HepG2 (cell line): ENCODE results near the gene IRAK2. TPM values are rescaled to one million over a fixed set of nuclear protein-coding genes. Genes with fewer than 3 reads are reported as not detected.

Experiments
- CHD4 ChIP-seq: fragments of 200-600 bp; sonication (generic); IDR thresholded peaks from 2 replicates; pipeline ENCODE4 v1.7.0; 2017; ENCODE audit warnings: mild to moderate bottlenecking, low read length, borderline replicate concordance
- EP300 ChIP-seq, 3 experiments: sonication (generic) in 1 of 3; formaldehyde crosslinking in 1 of 3; IDR thresholded peaks; 2 replicates each; pipeline versions ENCODE4 v1.5.1 to v1.6.1; 2011 to 2020; ENCODE audit warnings: low read depth in 2 of 3, low read length in 2 of 3, borderline replicate concordance in 1 of 3, improper control_type of control experiment in 1 of 3, mild to moderate bottlenecking in 1 of 3, missing genetic modification reagents in 1 of 3, moderate library complexity in 1 of 3
- ETV6 ChIP-seq: sonication (generic); formaldehyde crosslinking; conservative IDR thresholded peaks from 2 replicates; pipeline ENCODE4 v1.4.0; 2020; ENCODE audit warnings: missing genetic modification reagents
- MZF1 ChIP-seq: sonication (generic); formaldehyde crosslinking; IDR thresholded peaks from 2 replicates; pipeline ENCODE4 v1.8.1; 2023; ENCODE audit warnings: mild to moderate bottlenecking, missing genetic modification reagents, borderline replicate concordance
- PRPF4 ChIP-seq: fragments of 200-400 bp; formaldehyde crosslinking; IDR thresholded peaks from 2 replicates; pipeline ENCODE4 v1.6.1; 2016; ENCODE audit warnings: low read length, low read depth; ENCODE audit not compliant: poor library complexity, severe bottlenecking
- SAP130 ChIP-seq: IDR thresholded peaks from 2 replicates; pipeline ENCODE4 v1.6.1; 2016; ENCODE audit warnings: low read depth
- SMARCC2 ChIP-seq: fragments of 450-650 bp; IDR thresholded peaks from 2 replicates; pipeline ENCODE4 v1.6.1; 2017; ENCODE audit warnings: antibody characterized with exemption, mild to moderate bottlenecking
- XRCC5 ChIP-seq: fragments of 200-400 bp; formaldehyde crosslinking; optimal IDR thresholded peaks from 2 replicates; pipeline ENCODE3; 2017; ENCODE audit warnings: mild to moderate bottlenecking, low read length
- ZC3H13 ChIP-seq: sonication (generic); formaldehyde crosslinking; IDR thresholded peaks from 2 replicates; pipeline ENCODE4 v1.8.1; 2023; ENCODE audit warnings: mild to moderate bottlenecking, missing genetic modification reagents, moderate library complexity
- ZFP90 ChIP-seq: sonication (generic); formaldehyde crosslinking; IDR thresholded peaks from 2 replicates; pipeline ENCODE4 v1.8.0; 2022; ENCODE audit warnings: missing genetic modification reagents, mild to moderate bottlenecking, inconsistent platforms, borderline replicate concordance
- ZMAT3 ChIP-seq: sonication (generic); formaldehyde crosslinking; conservative IDR thresholded peaks from 2 replicates; pipeline ENCODE4 v1.7.0; 2021; ENCODE audit warnings: missing genetic modification reagents
- ZNF17 ChIP-seq: sonication (generic); formaldehyde crosslinking; IDR thresholded peaks from 2 replicates; pipeline ENCODE4 v1.5.0; 2020; ENCODE audit warnings: mild to moderate bottlenecking, missing genetic modification reagents
- ZNF724P ChIP-seq: sonication (generic); formaldehyde crosslinking; IDR thresholded peaks from 2 replicates; pipeline ENCODE4 v1.8.0; 2022; ENCODE audit warnings: missing genetic modification reagents, borderline replicate concordance
- ZNF766 ChIP-seq: sonication (generic); formaldehyde crosslinking; IDR thresholded peaks from 2 replicates; pipeline ENCODE4 v1.5.0; 2020; ENCODE audit warnings: missing genetic modification reagents, borderline replicate concordance
- ZSCAN30 ChIP-seq: sonication (generic); formaldehyde crosslinking; IDR thresholded peaks from 2 replicates; pipeline ENCODE4 v1.5.0; 2020; ENCODE audit warnings: mild to moderate bottlenecking, missing genetic modification reagents
- polyA plus RNA-seq, 8 experiments: library from polyadenylated mRNA; depleted of rRNA in 3 of 8; stranded (reverse) in 7 of 8; unstranded in 1 of 8; fragments of >200 nt; fragmentation: Illumina TruSeq in 4 of 8; extraction: Trizol in 4 of 8; gene quantifications; 2 replicates each; pipeline versions ENCODE4 v1.2.1 to v1.2.3, GENCODE V29; 2011 to 2016; ENCODE audit warnings: low read depth in 4 of 8, missing spikeins in 1 of 8, mixed read lengths in 1 of 8; ENCODE audit not compliant: insufficient read depth in 1 of 8
- total RNA-seq, 5 experiments: library from RNA; depleted of rRNA; stranded (reverse); fragments of >200 nt; fragmentation: Illumina TruSeq; extraction: Trizol; gene quantifications; 2 replicates each; pipeline ENCODE4 v1.2.3, GENCODE V29; 2016; ENCODE audit warnings: low read depth in 1 of 5
- TF ChIP-seq, protein P1 (sequence below): IDR thresholded peaks from 2 replicates; pipeline ENCODE4 v1.6.1; 2012; ENCODE audit warnings: low read depth, low read length, improper control_type of control experiment
- TF ChIP-seq, protein P2 (sequence below): sonication (generic); formaldehyde crosslinking; IDR thresholded peaks from 2 replicates; pipeline ENCODE4 v1.4.0; 2020; ENCODE audit warnings: mild to moderate bottlenecking, missing genetic modification reagents
- TF ChIP-seq, protein P3 (sequence below): sonication (generic); formaldehyde crosslinking; IDR thresholded peaks from 2 replicates; pipeline ENCODE4 v1.9.0; 2021; ENCODE audit warnings: missing genetic modification reagents, mild to moderate bottlenecking, borderline replicate concordance
- TF ChIP-seq, protein P4 (sequence below): sonication (generic); formaldehyde crosslinking; IDR thresholded peaks from 2 replicates; pipeline ENCODE4 v1.4.0; 2020; ENCODE audit warnings: missing genetic modification reagents
- TF ChIP-seq, protein P5 (sequence below): sonication (generic); formaldehyde crosslinking; IDR thresholded peaks from 2 replicates; pipeline ENCODE4 v1.5.1; 2020; ENCODE audit warnings: missing genetic modification reagents, mild to moderate bottlenecking, borderline replicate concordance

Gene IRAK2
- total and polyA plus RNA-seq, 2 of the 13 experiments (the other 11 are each of a cell fraction or from before 2014, with no cell fraction given) = 13.1 to 23.3 TPM

DNA sequence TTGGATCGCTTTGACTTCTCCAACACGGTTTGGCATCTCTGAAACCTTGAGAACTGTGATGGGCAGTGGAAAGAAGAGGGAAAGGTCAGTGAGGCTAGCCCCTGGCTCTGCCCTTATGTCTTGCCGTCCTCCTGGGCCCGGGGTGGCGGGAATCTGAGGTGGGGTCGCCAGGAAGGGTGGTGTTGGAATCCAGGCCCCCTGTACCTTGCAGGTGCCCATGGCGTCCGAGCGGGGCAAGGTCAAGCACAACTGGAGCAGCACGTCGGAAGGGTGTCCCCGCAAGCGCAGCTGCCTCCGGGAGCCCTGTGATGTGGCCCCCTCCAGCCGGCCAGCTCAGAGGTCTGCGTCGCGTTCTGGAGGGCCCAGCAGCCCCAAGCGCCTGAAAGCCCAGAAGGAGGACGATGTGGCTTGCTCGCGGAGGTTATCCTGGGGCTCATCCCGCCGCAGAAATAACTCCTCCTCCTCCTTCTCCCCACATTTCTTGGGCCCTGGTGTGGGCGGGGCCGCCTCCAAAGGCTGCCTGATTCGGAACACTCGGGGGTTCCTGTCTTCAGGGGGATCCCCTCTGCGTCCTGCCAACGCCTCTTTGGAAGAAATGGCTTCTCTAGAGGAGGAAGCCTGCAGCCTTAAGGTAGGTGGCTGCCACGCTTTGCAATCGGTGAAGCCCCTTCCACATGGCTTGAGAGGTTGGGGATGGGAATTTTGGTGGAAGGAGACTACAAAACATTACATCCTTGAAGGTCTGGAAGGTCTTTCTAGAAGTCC, 84.4 kb downstream of the IRAK2 start (continued):
- TF ChIP-seq, protein P1, sequence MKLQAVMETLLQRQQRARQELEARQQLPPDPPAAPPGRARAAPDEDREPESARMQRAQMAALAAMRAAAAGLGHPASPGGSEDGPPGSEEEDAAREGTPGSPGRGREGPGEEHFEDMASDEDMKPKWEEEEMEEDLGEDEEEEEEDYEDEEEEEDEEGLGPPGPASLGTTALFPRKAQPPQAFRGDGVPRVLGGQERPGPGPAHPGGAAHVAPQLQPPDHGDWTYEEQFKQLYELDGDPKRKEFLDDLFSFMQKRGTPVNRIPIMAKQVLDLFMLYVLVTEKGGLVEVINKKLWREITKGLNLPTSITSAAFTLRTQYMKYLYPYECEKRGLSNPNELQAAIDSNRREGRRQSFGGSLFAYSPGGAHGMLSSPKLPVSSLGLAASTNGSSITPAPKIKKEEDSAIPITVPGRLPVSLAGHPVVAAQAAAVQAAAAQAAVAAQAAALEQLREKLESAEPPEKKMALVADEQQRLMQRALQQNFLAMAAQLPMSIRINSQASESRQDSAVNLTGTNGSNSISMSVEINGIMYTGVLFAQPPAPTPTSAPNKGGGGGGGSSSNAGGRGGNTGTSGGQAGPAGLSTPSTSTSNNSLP = no peak
- no peak for TF ChIP-seq SAP130 (CRISPR knock-in tag)
- no peak for TF ChIP-seq ZFP90 (CRISPR knock-in tag)
- TF ChIP-seq, protein P2, sequence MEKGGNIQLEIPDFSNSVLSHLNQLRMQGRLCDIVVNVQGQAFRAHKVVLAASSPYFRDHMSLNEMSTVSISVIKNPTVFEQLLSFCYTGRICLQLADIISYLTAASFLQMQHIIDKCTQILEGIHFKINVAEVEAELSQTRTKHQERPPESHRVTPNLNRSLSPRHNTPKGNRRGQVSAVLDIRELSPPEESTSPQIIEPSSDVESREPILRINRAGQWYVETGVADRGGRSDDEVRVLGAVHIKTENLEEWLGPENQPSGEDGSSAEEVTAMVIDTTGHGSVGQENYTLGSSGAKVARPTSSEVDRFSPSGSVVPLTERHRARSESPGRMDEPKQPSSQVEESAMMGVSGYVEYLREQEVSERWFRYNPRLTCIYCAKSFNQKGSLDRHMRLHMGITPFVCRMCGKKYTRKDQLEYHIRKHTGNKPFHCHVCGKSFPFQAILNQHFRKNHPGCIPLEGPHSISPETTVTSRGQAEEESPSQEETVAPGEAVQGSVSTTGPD (CRISPR knock-in tag) = 0 out of 2 replicates have a peak, but pooled peaks have one; percentile 4
- TF ChIP-seq, protein P3, sequence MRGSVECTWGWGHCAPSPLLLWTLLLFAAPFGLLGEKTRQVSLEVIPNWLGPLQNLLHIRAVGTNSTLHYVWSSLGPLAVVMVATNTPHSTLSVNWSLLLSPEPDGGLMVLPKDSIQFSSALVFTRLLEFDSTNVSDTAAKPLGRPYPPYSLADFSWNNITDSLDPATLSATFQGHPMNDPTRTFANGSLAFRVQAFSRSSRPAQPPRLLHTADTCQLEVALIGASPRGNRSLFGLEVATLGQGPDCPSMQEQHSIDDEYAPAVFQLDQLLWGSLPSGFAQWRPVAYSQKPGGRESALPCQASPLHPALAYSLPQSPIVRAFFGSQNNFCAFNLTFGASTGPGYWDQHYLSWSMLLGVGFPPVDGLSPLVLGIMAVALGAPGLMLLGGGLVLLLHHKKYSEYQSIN (CRISPR knock-in tag) = no peak
- TF ChIP-seq, protein P4, sequence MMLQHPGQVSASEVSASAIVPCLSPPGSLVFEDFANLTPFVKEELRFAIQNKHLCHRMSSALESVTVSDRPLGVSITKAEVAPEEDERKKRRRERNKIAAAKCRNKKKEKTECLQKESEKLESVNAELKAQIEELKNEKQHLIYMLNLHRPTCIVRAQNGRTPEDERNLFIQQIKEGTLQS (CRISPR knock-in tag) = no peak
- no peak for TF ChIP-seq ZNF17 (CRISPR knock-in tag)
- TF ChIP-seq CHD4 = no peak
- no peak for TF ChIP-seq MZF1 (CRISPR knock-in tag)
- TF ChIP-seq SMARCC2 = no peak
- TF ChIP-seq XRCC5 = no peak
- no peak for TF ChIP-seq ZC3H13 (CRISPR knock-in tag)
- TF ChIP-seq ETV6 = no peak
- no peak for TF ChIP-seq PRPF4
- 0 out of 2 replicates have a peak, but pooled peaks have one; percentile 35 for TF ChIP-seq ZMAT3 (CRISPR knock-in tag)
- TF ChIP-seq, protein P5, sequence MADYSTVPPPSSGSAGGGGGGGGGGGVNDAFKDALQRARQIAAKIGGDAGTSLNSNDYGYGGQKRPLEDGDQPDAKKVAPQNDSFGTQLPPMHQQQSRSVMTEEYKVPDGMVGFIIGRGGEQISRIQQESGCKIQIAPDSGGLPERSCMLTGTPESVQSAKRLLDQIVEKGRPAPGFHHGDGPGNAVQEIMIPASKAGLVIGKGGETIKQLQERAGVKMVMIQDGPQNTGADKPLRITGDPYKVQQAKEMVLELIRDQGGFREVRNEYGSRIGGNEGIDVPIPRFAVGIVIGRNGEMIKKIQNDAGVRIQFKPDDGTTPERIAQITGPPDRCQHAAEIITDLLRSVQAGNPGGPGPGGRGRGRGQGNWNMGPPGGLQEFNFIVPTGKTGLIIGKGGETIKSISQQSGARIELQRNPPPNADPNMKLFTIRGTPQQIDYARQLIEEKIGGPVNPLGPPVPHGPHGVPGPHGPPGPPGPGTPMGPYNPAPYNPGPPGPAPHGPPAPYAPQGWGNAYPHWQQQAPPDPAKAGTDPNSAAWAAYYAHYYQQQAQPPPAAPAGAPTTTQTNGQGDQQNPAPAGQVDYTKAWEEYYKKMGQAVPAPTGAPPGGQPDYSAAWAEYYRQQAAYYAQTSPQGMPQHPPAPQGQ (CRISPR knock-in tag) = no peak
- no peak for TF ChIP-seq EP300 (IDR thresholded peaks at IDR 0.05; ENCODE audit: low read depth in 2 of 2, low read length in 2 of 2)
- TF ChIP-seq EP300 (CRISPR knock-in tag; IDR thresholded peaks at IDR 0.05; ENCODE audit: borderline replicate concordance) = no peak
- TF ChIP-seq ZNF766 = no peak; the same call in 1 of the 2 replicates
- no peak for TF ChIP-seq ZNF724P (CRISPR knock-in tag)
- TF ChIP-seq ZSCAN30 (CRISPR knock-in tag) = no peak
